ENCODE results near the gene URAD. TPM values are rescaled to one million over a fixed set of nuclear protein-coding genes. Genes with fewer than 3 reads are reported as not detected.

URAD gene
- total RNA-seq, 4 donors from 2014 or later: not detected

DNA sequence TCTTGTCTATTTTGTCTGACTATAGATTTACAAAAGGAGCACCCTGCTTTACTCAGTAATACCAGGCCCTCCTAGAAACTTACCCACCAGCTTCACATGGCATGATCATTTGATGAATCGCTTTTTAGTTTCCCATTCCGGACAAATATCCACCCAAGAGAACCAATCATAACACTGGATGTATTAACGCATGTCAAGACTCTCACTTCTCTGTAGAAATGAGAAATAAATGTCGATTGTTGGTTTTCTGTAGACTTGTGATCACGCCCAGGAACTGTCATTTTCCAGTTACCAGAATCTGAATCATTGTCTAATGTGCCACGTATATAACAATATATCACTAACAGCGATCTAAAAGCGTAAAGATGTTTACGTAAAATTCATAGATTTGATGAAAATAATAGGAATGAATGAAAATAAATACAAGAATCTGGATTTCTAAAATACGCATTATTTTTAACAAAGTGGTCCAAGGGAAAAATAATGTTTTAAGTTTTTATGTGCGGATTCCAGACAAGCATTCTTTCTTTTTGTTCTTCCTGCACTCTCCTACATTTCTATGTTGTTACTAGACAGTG, 33.4 kb downstream of the URAD start:
- Histone ChIP-seq H3K36me3 (no peaks in the 10 kb centered on the region), H3K27me3 (peaks cover 19 to 100% (median 39%) of the 10 kb centered on the region in 4 donors), H3K4me3 (no peak overlapping the region), H3K4me1 (peaks cover 11 to 30% (median 17%) of the 10 kb centered on the region in 3 donors), H3K27ac (no peak overlapping the region), H3K9me3 (no peaks in the 10 kb centered on the region)
- intact Hi-C loops (cut with DNase I): no loop called here
- WGBS, 2 donors: 49 to 58% methylated on average over 11 of the region's 11 CpGs
- no peak for DNase-seq
- no peak for TF ChIP-seq POLR2A (IDR thresholded peaks at IDR 0.05)
- TF ChIP-seq, protein P1, sequence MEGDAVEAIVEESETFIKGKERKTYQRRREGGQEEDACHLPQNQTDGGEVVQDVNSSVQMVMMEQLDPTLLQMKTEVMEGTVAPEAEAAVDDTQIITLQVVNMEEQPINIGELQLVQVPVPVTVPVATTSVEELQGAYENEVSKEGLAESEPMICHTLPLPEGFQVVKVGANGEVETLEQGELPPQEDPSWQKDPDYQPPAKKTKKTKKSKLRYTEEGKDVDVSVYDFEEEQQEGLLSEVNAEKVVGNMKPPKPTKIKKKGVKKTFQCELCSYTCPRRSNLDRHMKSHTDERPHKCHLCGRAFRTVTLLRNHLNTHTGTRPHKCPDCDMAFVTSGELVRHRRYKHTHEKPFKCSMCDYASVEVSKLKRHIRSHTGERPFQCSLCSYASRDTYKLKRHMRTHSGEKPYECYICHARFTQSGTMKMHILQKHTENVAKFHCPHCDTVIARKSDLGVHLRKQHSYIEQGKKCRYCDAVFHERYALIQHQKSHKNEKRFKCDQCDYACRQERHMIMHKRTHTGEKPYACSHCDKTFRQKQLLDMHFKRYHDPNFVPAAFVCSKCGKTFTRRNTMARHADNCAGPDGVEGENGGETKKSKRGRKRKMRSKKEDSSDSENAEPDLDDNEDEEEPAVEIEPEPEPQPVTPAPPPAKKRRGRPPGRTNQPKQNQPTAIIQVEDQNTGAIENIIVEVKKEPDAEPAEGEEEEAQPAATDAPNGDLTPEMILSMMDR (IDR thresholded peaks at IDR 0.05): no peak

DNA sequence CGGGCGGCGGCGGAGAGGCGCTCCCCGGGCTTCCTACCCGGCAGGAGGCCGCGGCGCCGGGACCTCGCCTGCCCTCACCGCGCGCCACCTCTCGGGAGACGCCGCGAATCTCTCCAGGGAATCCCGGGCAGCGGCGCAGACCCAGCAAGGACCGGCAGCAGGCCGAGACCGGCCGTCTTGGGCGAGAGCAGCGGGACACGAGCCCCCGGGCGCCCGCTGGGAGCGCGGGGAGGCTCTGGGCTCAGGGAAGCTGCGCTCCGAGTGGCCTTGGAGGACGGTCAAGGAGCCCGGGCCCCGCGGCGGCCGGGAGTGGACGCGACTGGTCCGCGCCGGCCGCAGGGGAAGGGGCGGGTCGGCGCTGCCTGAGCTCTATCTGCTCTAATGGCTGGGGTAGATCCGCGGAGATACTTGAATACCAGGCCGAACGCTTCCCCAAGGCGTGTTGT, 34.1 kb downstream of the URAD start:
- TF ChIP-seq, protein P1 (IDR thresholded peaks at IDR 0.05): no peak
- no peak for TF ChIP-seq POLR2A (IDR thresholded peaks at IDR 0.05)
- Histone ChIP-seq H3K36me3 (no peaks in the 10 kb centered on the region), H3K9me3 (no peaks in the 10 kb centered on the region), H3K27ac (no peak overlapping the region), H3K27me3 (peaks cover 13 to 100% (median 32%) of the 10 kb centered on the region in 4 donors), H3K4me3 (peak overlapping the region; percentile 23 to 67 (median 42)), H3K4me1 (peaks cover 11 to 23% (median 15%) of the 10 kb centered on the region in 3 donors)
- intact Hi-C loops (cut with DNase I): no loop called here
- WGBS, 2 donors: 0 to 16% methylated on average over 1 to 23 of the region's 56 CpGs
- no peak for DNase-seq

DNA sequence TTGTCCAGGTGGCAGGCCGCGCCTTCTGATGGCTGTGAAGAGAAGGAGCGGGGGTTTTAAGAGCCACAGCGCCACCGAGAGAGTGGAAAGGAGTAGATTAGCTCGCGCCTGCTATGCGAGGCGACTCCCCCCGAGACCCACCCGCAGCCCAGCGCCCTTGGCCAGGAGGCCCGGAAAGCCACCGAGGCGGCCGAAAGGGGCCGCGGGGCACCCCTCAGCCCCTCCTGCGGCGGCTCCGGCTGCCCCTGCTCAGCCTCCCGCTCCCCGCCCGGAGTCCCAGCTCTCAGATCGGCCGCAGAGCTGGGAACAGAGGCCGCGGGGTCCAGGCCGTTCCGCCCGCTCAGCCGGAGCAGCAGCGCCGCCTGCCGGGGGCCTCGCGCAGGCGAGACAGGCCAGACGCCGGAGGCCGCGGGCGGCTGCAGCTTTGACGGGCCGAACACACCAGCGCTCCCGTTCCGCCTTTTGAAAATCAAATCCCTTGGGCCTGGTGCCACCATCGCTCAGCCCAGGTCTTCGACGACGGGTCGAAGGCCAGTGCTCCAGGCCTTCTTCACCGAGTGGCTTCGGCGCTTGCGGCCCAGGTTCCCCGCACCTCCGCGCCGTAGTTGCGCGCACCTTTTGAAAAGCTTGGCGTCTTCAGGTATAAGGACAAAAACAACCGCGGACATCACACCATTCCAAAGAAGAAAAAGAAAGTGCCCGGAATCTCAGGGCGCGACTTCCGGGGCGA, 34.7 kb downstream of the URAD start:
- Histone ChIP-seq H3K36me3 (no peaks in the 10 kb centered on the region), H3K27ac (no peak overlapping the region), H3K4me3 (peak overlapping the region; percentile 23 to 67 (median 42)), H3K9me3 (no peaks in the 10 kb centered on the region), H3K4me1 (peaks cover 11 to 20% (median 15%) of the 10 kb centered on the region in 3 donors), H3K27me3 (peaks cover 9 to 98% (median 29%) of the 10 kb centered on the region in 4 donors)
- TF ChIP-seq POLR2A (IDR thresholded peaks at IDR 0.05): no peak
- TF ChIP-seq, protein P1 (IDR thresholded peaks at IDR 0.05): peak; percentile 73 to 91 (median 84)
- DNase-seq: no peak
- WGBS, 2 donors: 1 to 10% methylated on average over 9 to 16 of the region's 71 CpGs
- intact Hi-C loops (cut with DNase I): no loop called here

DNA sequence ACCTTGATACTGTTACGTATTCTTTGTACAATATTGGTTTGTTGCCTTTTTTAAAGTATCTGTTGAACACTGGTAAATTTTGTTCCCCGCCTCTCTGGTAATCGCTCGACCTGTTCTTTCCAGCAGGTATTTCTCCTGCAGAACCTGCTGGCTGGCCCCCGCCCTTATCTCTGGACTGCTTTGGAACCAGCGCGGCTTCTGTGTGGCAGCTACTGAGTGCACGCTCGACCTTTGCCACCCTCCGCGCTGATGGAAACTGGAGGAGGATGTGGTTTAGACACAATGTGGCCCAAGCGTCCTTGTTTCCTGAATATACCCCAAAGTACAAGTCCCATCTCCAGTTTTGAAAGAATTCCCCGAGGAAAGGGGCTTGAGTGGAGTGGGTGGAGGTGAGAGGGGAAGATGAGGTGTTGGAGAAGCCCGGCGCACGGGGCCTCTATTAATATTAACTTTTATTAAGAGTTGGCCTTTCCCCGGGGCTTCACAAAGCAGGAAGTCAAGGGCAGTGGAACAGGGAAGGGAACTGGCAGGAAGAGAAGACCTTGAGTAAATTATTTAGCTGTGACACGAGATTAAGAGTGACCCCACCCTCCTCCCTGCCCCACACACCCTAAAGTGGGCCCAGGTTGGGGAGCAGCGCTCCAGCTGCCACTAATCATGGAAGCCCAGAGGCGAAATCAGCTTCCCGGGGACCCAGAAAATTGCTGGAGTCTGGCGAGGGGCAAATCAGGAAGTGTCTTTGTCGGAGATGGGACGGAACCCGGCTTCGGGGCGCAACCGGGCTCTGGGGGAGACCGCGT, 35.4 kb downstream of the URAD start:
- Histone ChIP-seq H3K4me1 (peaks cover 11 to 20% (median 15%) of the 10 kb centered on the region in 3 donors), H3K27me3 (peaks cover 6 to 95% (median 26%) of the 10 kb centered on the region in 4 donors), H3K9me3 (no peaks in the 10 kb centered on the region), H3K27ac (no peak overlapping the region), H3K4me3 (peak overlapping the region; percentile 16 to 67 (median 36)), H3K36me3 (no peaks in the 10 kb centered on the region)
- no peak for TF ChIP-seq POLR2A (IDR thresholded peaks at IDR 0.05)
- TF ChIP-seq, protein P1 (IDR thresholded peaks at IDR 0.05): no peak
- intact Hi-C loops (cut with DNase I): no loop called here
- DNase-seq: no peak
- WGBS, 2 donors: 23 to 24% methylated on average over 17 to 28 of the region's 30 CpGs
